HG02798 (cell line): ENCODE data around the gene KCNK7.

ENCODE experiments used
- ATAC-seq: cut with Tn5 transposase; IDR thresholded peaks from one replicate; pipeline ENCODE4 v1.9.1; 2021; ENCODE audit warnings: mild to moderate bottlenecking; ENCODE audit not compliant: unreplicated experiment, poor library complexity

The KCNK7 gene

DNA sequence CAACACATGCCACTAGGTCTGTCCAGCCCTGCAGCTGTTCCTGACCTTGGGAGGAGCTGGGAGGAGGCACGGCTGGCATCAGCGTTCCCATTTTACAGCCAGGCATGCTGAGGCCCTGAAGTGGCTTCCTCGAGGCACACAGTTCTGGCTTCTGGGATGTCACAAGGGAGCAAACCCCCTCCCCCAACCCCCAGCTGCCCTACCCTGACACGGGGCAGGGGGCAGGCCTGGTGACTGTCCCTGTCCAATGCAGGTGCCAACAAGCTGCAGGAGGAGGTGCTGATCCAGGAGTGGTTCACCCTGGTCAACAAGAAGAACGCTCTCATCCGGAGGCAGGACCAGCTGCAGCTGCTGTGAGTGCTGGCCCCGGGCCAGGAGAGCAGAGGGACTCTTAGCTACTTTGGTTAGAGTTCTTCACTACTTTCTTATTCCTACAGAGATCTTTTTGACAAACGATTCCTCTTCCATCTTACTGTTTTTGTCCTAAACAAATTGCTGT is 5.3 kb downstream of the KCNK7 start:
- ATAC-seq, result no peak

GRCh38 chr11:65589444-65590239 is 6.0 kb downstream of the KCNK7 start:
- ATAC-seq, result no peak

DNA sequence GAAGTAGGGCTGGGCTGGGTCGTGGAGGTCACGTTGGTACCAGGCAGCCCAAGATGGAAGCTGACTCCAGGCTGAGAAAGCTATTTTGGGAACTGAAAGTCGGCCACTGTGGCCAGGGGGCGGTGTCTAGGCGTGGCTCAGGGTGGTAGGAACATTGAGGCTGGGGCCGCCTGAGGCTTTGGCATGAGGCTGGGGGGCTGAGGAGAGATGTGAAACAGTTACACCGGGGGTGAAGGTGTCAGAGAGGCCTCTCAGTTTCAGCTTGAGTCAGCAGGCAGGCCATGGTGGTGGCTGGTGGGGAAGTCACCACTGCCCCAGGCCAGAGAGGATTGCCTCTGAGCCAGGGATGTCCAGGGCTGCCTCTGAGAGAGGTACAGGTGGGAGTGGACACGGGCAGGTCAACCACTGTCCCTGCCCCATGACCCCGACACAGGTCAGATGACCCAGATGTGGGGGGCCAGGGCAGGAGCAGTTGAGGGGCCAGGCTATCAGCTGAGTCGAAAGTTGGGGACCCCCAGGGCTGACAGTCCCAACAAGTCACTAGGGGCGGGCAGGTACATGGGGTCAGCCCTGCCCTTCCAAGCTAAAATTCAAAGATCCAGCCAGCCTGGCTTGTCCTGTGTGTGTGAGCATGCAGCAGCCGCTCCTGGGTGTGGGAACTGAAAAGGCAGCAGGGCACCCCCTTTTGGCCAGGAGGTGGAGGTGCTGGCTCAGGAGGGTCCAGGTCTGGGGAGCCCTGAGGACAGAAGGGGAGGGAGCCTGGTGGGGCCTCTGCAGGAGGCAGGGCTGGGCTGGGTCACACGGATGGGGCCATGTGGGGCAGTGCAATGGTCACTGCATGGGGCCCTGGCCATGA is 7.2 kb downstream of the KCNK7 start:
- peak; percentile 83 for ATAC-seq

- ATAC-seq, result no peak
These were observed 8.9 kb downstream of the KCNK7 start for GRCh38 chr11:65586676-65587075.

- ATAC-seq, result no peak
These were observed 9.4 kb downstream of the KCNK7 start for GRCh38 chr11:65586247-65586630.

DNA sequence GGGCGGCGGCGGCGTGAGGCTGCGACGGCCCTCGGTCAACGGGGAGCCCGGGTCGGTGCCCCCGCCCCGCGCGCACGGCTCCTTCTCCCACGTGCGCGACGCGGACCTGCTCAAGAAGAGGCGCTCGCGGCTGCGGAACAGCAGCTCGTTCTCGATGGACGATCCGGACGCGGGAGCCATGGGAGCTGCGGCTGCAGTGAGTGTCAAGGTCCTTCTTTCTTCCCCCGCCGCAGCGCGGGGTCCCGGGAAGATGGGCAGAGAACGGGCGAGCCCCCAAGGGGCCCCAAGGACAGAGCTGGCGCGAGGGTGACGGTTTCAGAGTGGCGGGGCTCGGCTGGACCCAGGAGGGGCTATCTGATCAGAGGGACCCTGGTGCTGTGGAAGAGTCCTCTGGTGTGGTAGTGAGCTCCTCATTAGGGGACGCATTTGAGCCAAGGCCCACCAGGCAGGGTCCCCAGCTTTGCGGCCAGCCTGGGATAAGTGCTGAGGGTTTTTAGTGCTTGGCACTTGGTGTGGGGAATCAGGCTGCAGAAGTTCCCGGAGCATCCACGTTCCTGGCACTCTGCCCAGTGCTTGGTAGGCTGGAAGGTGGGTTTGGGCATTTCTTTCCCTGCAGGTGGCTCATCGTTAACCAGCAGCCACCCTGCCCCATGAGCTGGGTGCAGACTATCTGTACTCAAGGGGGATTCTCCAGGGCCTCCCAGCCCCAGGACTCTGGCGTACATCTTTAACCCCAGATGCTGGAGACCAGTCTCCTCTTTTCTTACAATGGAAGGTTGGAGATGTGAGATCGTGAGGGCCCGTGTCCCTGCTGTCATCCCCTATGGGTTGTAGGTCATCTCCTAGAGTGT is 10.0 kb downstream of the KCNK7 start:
- ATAC-seq, result no peak

- ATAC-seq, result no peak
These were observed 10.9 kb downstream of the KCNK7 start for GRCh38 chr11:65584723-65585171.

DNA sequence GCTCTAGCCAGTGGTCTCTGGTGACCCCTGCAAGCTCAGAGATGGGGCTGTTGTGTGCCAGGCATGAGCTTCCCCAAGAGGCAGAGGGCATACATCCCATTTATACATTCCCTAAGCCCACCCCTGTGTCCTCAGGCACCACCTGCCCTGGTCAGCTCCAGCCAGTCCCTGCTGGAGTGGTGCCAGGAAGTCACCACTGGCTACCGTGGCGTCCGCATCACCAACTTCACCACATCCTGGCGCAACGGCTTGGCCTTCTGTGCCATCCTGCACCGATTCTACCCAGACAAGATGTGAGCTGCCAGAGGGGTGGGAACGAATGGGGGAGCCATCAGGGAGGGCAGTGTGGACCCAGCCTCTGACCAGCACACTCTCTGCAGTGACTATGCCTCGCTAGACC is 11.5 kb downstream of the KCNK7 start:
- ATAC-seq, result no peak

DNA sequence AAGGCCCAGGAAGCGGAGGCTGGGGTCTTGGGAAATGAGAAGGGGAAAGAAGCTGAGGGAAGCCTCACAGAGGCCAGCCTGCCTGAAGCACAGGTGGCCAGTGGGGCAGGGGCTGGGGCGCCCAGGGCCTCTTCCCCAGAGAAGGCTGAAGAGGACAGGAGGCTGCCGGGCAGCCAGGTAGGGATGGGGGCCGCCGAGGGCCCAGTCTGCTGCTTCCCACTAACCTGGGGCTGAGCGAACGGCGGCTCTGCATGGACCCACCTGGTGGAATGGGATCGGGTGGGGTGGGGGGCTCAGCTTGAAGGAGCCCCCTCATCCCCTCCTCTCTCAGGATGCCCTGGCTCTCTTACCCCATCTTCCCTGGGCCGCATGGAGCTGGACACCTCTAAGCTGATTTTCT is 12.0 kb downstream of the KCNK7 start:
- no peak for ATAC-seq

DNA sequence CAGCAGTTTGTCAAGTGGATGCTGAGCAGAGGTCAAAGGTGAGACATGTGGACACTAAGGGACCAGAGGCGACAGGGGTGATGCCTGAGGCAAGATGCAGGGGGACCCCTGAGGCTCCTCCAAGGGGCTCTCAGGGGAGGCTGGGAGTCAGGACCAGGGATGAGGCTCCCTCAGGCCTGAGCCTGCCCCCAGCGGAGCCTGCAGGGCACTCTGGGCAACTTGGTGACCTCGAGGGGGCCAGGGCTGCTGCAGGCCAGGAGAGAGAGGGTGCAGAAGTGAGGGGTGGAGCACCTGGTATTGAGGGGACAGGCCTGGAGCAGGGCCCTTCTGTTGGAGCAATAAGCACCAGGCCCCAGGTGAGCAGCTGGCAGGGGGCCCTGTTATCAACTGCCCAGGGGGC is 13.7 kb downstream of the KCNK7 start:
- ATAC-seq, result no peak

DNA sequence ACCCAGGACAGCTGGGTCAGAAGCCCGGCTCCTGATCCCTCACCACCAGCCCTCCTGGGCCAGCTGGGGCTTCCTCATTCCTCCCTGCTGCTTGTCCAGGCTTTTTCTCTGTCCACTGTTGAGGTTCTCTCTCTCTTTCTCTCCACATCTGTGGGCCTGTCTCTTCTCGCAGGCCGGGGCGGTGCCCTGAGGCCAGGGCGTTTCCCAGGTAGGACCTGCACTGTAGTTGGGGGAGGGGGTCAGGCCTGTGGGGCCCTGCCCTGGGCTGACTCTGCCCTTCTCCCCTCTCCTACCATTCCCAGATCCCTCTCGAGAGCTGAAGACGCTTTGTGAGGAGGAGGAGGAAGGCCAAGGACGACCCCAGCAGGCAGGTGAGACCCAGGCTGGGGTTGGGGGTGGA is 14.8 kb downstream of the KCNK7 start:
- no peak for ATAC-seq

GRCh38 chr11:65580031-65580692 is 15.4 kb downstream of the KCNK7 start:
- no peak for ATAC-seq

GRCh38 chr11:65579291-65579690 is 16.3 kb downstream of the KCNK7 start:
- no peak for ATAC-seq

DNA sequence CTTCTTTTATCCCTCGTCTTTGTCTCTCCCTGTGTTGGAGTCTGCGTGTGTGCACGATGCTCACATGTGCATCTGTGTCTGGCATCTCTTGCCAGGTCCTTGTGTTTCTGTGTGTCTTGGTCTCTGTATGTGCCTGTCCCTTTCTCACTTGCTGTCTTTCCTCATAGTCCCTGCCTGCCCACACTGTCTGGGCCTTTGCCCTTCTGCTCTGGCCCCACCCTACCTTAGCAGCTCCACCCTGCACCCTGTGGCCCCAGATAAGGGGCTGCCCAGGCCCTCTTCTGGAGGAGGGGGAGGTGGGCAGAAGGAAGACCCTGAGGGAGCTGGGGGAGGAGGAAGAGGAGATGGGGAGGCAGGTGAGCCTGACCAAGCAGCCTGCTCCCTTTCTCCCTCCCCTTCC is 16.9 kb downstream of the KCNK7 start:
- no peak for ATAC-seq

- no peak for ATAC-seq
These were observed 17.5 kb downstream of the KCNK7 start for GRCh38 chr11:65578134-65578533.

DNA sequence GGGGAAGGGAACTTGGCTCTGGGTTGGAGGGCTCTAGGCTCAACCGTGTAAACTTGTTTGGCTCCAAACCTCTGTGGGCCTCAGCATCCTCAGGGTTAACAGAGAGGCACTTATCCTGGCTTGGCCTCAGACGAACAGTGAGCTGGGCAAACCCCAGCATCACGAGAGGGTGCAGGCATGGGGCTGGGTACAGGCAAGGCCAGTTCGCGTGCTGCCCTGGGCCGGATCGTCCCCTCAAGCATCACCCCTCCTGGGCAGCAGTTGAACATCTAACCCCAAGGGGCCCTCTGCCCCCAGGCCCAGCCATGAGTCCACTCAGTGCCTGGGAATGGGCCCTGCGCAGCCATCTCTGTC is 17.9 kb downstream of the KCNK7 start:
- no peak for ATAC-seq

GRCh38 chr11:65576867-65577755 is 18.5 kb downstream of the KCNK7 start:
- ATAC-seq, result no peak

GRCh38 chr11:65576232-65576866 is 19.3 kb downstream of the KCNK7 start:
- ATAC-seq, result no peak
